OCI-LY3 (cell line): Measurements from ENCODE around the gene BCAR3.

Experiments used
- H2AFZ ChIP-seq: fragments of 200-600, 300-600 bp; shearing (Covaris generic); 2 replicates; pipeline ENCODE4 v1.6.0; 2014; ENCODE audit warnings: antibody characterized with exemption, low read depth, low read length
- H3K27ac ChIP-seq: fragments of 200-600, 300-600 bp; sonication (generic); 2 replicates; pipeline ENCODE4 v1.5.1; 2014; ENCODE audit warnings: mild to moderate bottlenecking, low read length, moderate library complexity, mixed read lengths
- H3K27me3 ChIP-seq: fragments of 200-600, 300-600 bp; sonication (generic); 2 replicates; pipeline ENCODE4 v1.6.1; 2014; ENCODE audit warnings: low read depth, low read length, mixed read lengths
- H3K36me3 ChIP-seq: fragments of 200-600, 300-600 bp; sonication (generic); replicated peaks from 2 replicates; pipeline ENCODE3; 2014; ENCODE audit warnings: low read depth, low read length, mixed read lengths
- H3K4me1 ChIP-seq: fragments of 300-600, 200-600 bp; sonication (generic); 2 replicates; pipeline ENCODE4 v1.6.1; 2014; ENCODE audit warnings: low read length, mixed read lengths
- H3K4me2 ChIP-seq: fragments of 200-600, 300-600 bp; sonication (generic); 2 replicates; pipeline ENCODE4 v1.6.1; 2014; ENCODE audit warnings: low read length, mixed read lengths
- H3K4me3 ChIP-seq: fragments of 300-600, 200-600 bp; sonication (generic); 2 replicates; pipeline ENCODE4 v1.5.1; 2014; ENCODE audit warnings: antibody characterized with exemption, mild to moderate bottlenecking, low read length, moderate library complexity
- H3K79me2 ChIP-seq: fragments of 300-600, 200-600 bp; shearing (Covaris generic); 2 replicates; pipeline ENCODE4 v1.6.1; 2014; ENCODE audit warnings: mild to moderate bottlenecking, low read length, mixed read lengths
- H3K9ac ChIP-seq: fragments of 300-600, 200-600 bp; shearing (Covaris generic); 2 replicates; pipeline ENCODE4 v1.6.0; 2014; ENCODE audit warnings: mild to moderate bottlenecking, low read length, moderate library complexity
- H3K9me3 ChIP-seq: fragments of 200-600, 300-600 bp; shearing (Covaris generic); 2 replicates; pipeline ENCODE4 v1.6.1; 2014; ENCODE audit warnings: low read length, mixed read lengths; ENCODE audit not compliant: insufficient read depth
- H4K20me1 ChIP-seq: fragments of 200-600, 300-600 bp; sonication (generic); 2 replicates; pipeline ENCODE4 v1.6.1; 2016; ENCODE audit warnings: low read length, mixed read lengths; ENCODE audit not compliant: insufficient read depth
- EZH2phosphoT487 ChIP-seq: fragments of 200-600 bp; shearing (Covaris generic); IDR thresholded peaks from 2 replicates; pipeline ENCODE4 v1.6.1; 2018; ENCODE audit warnings: antibody characterized with exemption, mixed run types, low read depth
- TF ChIP-seq, protein P1 (sequence below): fragments of 200-600, 300-600 bp; sonication (generic); IDR thresholded peaks from 2 replicates; pipeline ENCODE4 v1.5.1; 2014; ENCODE audit warnings: antibody characterized with exemption, low read length, low read depth

BCAR3 gene

DNA sequence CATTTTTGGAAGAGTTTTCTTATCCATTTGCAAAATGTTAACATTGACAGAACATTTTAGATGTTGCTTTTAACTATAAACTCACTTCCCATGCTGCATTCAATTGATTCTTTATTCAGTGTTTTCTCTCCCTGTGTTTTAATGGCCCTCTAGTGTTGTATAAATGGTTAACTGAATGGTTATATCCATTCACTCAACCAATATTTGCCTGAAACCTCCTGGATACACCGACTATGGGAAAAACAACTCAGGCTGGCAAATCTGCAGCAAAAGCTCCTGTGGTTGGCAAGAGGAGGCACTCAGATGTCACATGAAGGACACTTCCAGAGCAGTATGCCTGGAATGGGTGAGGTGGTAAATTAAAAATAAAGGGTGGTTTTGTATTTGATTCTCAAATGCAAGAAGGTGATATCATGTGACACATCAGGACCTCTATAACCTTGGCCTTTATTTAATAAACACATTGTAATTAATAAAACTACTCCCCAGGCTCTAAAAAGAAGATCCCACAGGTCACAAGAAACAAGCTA, 107.6 kb downstream of the BCAR3 start:
- Histone ChIP-seq H3K27me3 (no peaks in the 10 kb centered on the region), H4K20me1 (no peaks in the 10 kb centered on the region), H3K4me1 (no peaks in the 10 kb centered on the region), H3K4me2 (no peak overlapping the region), H3K9ac (no peak overlapping the region), H3K27ac (no peak overlapping the region), H2AFZ (no peak overlapping the region), H3K36me3 (peaks cover 17% of the 10 kb centered on the region), H3K4me3 (no peak overlapping the region), H3K79me2 (no peaks in the 10 kb centered on the region), H3K9me3 (no peaks in the 10 kb centered on the region)
- no peak for TF ChIP-seq EZH2phosphoT487
- TF ChIP-seq, protein P1, sequence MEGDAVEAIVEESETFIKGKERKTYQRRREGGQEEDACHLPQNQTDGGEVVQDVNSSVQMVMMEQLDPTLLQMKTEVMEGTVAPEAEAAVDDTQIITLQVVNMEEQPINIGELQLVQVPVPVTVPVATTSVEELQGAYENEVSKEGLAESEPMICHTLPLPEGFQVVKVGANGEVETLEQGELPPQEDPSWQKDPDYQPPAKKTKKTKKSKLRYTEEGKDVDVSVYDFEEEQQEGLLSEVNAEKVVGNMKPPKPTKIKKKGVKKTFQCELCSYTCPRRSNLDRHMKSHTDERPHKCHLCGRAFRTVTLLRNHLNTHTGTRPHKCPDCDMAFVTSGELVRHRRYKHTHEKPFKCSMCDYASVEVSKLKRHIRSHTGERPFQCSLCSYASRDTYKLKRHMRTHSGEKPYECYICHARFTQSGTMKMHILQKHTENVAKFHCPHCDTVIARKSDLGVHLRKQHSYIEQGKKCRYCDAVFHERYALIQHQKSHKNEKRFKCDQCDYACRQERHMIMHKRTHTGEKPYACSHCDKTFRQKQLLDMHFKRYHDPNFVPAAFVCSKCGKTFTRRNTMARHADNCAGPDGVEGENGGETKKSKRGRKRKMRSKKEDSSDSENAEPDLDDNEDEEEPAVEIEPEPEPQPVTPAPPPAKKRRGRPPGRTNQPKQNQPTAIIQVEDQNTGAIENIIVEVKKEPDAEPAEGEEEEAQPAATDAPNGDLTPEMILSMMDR = no peak

DNA sequence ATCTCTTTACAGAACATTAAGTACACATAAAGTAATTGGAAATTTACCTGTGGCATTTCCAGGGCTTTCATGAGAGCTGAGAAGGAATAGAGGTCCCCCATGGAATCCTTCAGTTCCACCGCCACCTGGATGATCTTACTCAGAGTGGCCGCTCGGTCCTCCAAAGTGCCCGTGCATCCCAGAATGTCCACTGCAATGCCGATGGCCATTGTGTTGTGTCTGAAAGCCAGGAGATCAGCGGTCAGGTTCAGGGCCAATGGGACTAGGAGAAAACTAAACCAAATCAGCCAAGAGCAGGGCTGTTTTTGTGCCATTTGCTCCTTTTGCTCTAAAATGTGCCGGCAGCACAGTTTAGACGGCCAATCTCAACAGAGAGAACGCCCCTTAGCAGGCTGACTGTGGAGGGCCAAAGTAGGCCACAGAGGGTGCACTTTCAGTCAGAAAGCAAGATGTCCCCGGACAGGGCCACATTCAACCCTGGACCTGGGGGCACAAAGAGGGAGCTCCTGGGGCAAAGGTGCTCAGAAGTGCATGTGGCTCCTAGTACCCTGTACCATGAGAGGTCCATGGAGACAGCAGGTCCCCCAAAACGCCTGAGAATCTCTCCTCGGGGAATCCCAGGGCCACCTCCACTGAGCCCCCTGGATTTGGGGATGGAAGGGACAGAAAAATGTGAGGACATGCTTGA, 109.9 kb downstream of the BCAR3 start:
- no peak overlapping the region for H3K9ac ChIP-seq

DNA sequence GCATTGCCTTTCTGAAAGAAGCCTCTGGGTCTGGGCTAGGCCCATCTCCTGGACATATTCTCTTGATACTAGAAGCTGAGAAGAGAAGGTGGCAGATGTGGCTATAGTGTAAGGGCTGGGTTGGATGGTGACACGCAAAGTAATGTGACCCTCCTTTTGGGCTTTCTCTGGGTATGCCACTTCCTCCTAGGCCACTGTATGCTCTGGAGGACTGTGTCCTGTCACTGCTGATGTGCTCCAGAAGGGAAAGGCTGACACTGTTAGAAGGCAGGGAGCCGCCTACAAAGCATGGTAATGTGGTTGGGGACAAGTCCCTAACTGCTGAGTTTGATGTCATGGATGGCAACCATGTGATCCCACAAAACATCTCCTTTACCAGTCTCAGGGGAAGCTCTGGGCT, 112.1 kb downstream of the BCAR3 start:
- no peak overlapping the region for H2AFZ ChIP-seq
- H3K4me2 ChIP-seq = no peak overlapping the region
- H3K9ac ChIP-seq = no peak overlapping the region
- H3K9me3 ChIP-seq = no peaks in the 10 kb centered on the region
- no peaks in the 10 kb centered on the region for H3K27me3 ChIP-seq
- TF ChIP-seq EZH2phosphoT487 = no peak
- TF ChIP-seq, protein P1 = no peak
- H3K36me3 ChIP-seq = peaks cover 36% of the 10 kb centered on the region
- no peaks in the 10 kb centered on the region for H4K20me1 ChIP-seq
- H3K4me1 ChIP-seq = no peaks in the 10 kb centered on the region
- H3K4me3 ChIP-seq = no peak overlapping the region
- no peaks in the 10 kb centered on the region for H3K79me2 ChIP-seq
- H3K27ac ChIP-seq = no peak overlapping the region

More for the DNA sequence above, 109.9 kb downstream of the BCAR3 start:
- Histone ChIP-seq H3K79me2 (no peaks in the 10 kb centered on the region), H3K4me1 (no peaks in the 10 kb centered on the region), H3K27me3 (no peaks in the 10 kb centered on the region), H3K4me2 (no peak overlapping the region), H3K4me3 (no peak overlapping the region), H3K27ac (no peak overlapping the region), H4K20me1 (no peaks in the 10 kb centered on the region), H2AFZ (no peak overlapping the region), H3K36me3 (peaks cover 26% of the 10 kb centered on the region), H3K9me3 (no peaks in the 10 kb centered on the region)
- TF ChIP-seq, protein P1 = no peak
- TF ChIP-seq EZH2phosphoT487 = no peak

DNA sequence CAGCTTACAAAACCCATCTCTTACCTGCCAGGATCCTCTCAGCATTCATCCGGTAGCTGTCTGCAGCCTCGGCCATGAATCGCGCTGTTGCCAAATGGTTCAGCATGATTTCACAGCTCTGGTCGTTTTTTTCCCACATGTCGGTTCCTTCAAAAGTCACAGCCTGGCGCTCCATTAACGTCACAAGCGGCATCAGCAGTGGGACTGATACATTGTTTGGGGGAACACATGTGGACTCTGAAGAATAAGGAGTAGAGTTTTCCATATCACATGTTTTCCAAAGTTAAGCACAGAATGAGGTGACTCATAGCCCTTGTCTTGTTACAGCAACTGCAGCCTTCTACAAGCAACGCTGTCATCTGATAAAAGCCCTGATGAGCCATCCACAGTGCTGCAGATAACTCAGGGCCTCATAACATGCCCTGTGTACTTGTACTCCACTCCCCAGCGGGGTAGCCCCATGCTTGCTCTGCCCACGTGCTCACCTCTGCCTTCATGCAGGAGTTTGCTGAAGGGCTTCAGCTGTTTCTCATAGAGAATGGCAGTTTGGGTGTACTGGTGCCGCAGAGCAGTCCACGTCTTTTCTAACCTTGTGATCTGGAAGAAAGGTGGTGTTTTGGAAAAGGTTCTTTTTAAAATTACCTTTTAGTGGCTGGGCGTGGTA, 114.2 kb downstream of the BCAR3 start:
- H4K20me1 ChIP-seq = no peaks in the 10 kb centered on the region
- no peak overlapping the region for H2AFZ ChIP-seq
- H3K27me3 ChIP-seq = no peaks in the 10 kb centered on the region
- no peak overlapping the region for H3K27ac ChIP-seq
- no peak overlapping the region for H3K4me3 ChIP-seq
- H3K4me1 ChIP-seq = no peaks in the 10 kb centered on the region
- H3K9me3 ChIP-seq = no peaks in the 10 kb centered on the region
- no peaks in the 10 kb centered on the region for H3K79me2 ChIP-seq
- no peak overlapping the region for H3K9ac ChIP-seq
- TF ChIP-seq, protein P1 = no peak
- TF ChIP-seq EZH2phosphoT487 = no peak
- no peak overlapping the region for H3K4me2 ChIP-seq
- H3K36me3 ChIP-seq = peaks cover 39% of the 10 kb centered on the region
